ENCODE results near the gene ZAP70.

GRCh38 chr2:97760480-97761049 lies 47.2 kb downstream of the ZAP70 start:
- TF ChIP-seq EZH2 (IDR thresholded peaks at IDR 0.05; ENCODE audit: low read length) (no peak), CTCF (optimal IDR thresholded peaks at IDR 0.05 in 1 of 3, IDR thresholded peaks at IDR 0.05 in 1 of 3, conservative IDR thresholded peaks at IDR 0.05 in 1 of 3; ENCODE audit: extremely low read depth in 1 of 3, insufficient read depth in 2 of 3, low read length in 3 of 3) (no peak)

Measured in keratinocyte (primary cell).